Stimulated activated CD8-positive, alpha-beta memory T cell treated with anti-CD3 and anti-CD28 coated beads, Interleukin-12 subunit alpha, Interleukin-12 subunit beta, amount 100 ng/mL, for 1 hour (primary cell): ENCODE results near the gene PRRC1.
"Not testable (repeated sequence)": the region's sequence is repeated elsewhere in the genome, so short reads cannot be mapped to it uniquely, and the experiment has no call there.

Experiments used
- DNase-seq: peaks from one replicate; pipeline ENCODE4 v3.0.0-alpha.2; 2020; ENCODE audit warnings: low read depth

PRRC1 gene

DNA sequence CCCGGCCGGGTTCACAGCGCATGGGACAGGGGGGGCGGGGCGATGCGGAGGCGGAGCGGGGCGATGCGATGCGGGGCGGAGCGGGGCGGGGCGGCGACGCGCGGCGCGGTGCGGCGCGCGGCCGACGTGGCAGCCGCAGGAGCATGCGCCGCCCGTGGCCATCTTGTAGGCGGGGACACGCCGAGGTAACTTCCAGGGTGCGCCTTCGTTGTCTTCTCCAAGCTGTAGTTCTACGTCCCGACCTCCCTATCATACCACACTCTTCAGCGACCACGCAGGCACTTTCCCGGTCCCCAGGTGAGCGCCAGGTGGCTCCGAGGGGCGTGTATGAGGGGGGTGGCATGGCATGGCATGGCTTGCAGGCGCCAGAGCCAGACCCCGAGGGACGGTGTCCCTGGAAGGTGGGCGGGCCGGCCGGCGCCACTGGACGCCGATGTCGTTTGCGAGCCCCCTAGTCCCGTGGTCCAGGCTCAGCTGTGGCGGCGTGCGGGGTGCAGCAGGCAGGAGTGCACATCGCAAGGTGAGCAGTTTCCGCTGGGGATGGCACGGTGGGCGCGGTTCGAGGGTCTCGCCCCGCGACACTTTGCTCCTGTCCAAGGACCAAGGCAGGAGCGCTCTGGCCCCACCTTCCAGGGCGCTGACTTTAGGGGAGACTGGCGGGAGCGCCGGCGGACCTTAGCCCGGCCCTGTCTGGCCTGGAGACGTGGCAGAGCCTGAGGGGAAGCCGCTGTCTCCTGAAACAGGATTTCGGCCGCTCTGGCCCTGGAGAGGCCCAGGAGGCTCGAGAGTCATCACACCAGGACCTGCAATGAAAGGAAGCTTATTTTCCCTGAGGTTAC is at the start of gene PRRC1:
Gene PRRC1, plus strand, starts transcription at position 161 of the 839 bp plus-strand sequence. CDS start 5,840 bp downstream, outside the sequence.
- peak; percentile 62 for DNase-seq

DNA sequence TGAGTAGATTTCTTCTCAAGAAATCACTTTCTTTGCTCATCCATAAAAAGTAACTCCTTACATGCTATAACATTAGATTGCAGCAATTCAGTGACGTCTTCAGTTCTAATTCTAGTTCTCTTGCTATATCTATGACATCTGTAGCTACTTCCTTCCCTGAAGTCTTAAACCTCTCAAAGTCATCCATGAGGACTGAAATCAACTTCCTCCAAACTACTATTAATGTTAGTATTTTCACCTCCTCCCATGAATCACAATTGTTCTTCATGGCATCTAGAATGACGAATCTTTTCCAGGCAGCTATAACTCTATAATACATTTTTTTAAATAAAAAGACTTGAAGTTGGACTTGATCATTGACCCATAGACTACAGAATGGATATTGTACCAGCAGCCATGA is 46.2 kb upstream of the PRRC1 start:
- no peak for DNase-seq

DNA sequence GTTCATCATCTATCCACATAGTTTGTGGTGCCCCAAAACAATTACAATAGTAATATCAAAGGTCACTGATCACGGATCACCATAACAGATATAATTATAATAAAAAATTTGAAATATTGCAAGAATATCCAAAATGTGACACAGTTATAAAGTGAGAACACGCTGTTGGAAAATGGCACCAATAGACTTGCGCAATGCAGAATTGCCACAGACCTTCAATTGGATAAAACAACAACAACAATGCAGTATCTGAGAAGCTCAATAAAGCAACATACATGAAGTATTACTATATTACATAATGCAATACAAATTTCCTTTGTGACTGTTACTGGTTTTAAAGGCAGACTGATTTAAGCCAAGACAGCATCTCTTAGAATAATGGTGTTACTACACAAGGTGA is 44.7 kb upstream of the PRRC1 start:
- DNase-seq, result no peak

GRCh38 chr5:127486471-127486870 is 31.0 kb upstream of the PRRC1 start:
- no peak for DNase-seq

DNA sequence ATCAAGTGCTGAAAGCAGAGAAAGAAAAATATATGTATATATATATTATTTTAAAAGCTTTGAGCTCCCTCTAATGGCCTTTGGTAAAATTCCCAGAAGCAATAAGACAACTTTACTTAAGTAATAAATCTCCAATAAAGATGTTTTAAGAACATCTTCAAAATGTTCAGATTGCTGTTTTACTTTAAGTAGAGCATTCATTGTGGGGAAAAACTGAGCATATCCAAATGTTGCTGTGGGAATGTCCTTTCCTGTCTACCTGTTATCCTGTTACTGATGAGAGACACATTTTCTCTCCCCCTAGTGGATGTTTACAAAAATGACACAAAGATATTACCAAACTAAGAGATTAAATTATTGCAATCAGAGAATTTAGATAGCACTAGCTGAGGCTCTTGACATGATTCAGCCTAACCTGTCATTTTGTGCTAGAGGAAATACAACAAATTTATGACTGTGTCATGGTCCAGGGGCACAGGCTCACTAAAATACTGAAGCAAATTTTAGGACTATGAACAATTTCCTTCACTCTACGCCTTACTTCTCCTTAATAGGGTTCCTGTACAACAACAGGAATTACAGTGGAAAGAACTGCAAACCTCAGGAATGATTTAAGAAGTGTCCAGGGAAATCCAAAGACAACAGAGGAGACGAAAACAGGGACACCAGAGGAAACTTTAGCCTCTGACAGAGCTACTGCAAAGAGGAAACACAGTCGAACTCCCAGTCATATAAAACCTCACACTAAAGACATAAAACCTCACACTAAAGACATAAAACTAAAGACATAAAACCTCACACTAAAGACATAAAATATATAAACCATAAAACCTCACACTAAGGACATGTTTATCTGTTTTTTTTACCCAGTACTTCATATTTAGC is 24.3 kb upstream of the PRRC1 start:
- DNase-seq, result no peak

DNA sequence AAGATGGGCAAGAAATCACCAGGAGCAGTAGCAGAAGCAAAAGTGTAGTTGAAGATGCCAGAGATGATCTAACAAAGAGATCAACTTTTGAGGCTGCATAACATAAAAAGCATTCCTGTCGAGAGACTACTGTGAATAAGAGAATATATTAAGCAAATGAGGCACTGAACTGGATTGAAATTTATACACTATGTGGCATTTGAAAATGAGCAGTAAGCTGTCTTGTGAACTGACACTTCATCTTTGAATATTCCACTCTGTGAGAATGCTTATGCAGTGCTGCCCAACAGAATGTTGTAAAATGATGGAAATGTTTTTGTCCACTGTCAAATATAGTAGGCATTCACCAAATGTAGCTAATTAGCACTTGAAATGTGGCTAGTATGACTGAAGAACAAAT is 18.9 kb upstream of the PRRC1 start:
- DNase-seq, result no peak

DNA sequence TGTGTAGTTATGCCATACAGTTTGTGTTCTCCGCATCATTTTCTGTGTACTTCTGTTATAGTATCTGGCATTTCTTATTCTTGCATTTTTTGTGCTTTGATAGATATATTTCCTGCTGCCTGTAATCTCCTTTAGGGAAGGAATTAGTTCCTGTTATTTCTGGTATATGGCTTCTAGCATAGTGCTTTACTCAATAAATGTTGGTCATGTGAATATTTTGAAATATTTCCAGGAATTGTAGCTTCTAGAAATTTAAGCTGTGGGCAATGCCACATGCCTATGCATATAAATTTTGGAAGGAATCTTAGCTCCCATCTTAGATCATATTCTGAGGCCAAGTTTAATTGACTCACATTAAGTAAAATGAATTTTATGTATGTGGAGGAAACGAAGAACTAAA is 11.5 kb upstream of the PRRC1 start:
- no peak for DNase-seq

DNA sequence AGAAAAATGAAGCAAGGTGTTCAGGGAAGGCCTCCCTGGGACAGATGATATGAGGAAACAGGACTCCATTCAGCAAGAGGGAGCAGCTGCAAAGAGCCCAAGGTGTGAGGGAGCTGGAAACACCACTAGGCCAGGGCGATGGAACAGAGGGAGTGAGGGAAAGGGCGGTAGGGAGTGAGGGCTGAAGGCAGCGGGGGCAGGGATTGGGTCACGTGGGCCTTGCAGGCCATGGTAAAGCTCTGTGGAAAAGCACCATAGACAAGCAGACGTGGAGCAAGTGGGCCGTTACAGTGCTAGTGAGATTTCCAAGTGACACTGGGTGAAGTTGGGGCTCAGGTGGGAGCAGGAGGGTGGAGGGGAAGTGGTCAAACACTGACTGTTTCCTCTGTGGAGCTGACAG is 10.8 kb upstream of the PRRC1 start:
- DNase-seq, result no peak

DNA sequence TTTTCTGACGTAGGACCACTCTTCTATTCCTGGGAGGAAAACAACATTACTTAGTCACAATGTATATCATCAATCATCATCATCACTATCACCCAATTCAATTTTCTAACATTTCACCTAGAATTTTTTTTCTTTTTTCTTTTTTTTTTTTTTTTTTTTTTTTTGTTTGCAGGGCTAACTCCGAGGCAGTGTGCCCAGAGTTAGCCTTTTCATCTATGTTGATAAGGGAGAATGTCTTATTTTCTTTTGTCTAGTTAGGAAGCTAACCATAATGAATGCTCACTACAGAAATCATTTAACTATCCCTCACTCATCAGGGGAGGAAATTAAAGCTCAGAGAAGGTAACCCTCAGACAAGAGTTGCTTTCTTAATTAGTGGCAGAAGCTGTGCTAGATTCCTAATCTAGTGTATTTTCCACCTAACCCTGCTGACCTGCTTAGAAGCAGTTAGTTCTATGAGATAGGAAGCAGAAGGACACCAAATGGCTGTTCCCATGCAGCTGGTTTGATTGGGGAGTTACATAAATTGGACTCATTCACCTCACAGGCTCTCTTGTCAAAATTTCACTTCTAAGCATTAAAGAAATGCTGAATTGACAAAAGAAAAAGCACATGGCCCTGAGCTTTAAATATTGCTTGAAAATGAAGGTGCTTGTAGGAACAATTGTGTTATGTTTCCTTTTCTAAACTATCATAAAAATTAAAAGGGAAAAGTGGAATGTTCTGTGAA is 8.6 kb upstream of the PRRC1 start:
- DNase-seq, result no peak

- DNase-seq, result no peak
Measured at GRCh38 chr5:127513408-127513970, 4.0 kb upstream of the PRRC1 start.

DNA sequence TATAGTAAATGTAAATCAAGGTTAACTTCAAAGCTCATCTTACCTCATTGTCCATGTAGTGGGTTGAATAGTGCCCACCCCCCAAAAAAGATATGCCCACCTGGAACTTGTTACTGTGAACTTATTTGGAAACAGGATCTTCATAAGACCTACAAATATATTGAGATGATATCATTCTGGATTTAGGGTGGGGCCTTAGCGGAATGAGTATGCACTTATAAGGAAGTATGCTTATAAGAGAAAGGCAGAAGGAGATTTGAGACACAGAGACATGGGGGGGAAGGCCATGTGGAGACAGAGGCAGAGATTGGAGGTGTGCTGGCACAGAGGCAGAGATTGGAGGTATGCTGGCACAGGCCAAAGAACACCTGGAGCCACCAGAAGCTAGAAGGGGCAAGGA is 2.6 kb upstream of the PRRC1 start:
- DNase-seq, result no peak

- DNase-seq, result no peak
Measured at GRCh38 chr5:127515693-127516440, 1.6 kb upstream of the PRRC1 start.

GRCh38 chr5:127517110-127517479 is 345 bp upstream of the PRRC1 start:
- no peak for DNase-seq

- no peak for DNase-seq
Measured at GRCh38 chr5:127518319-127518621, 830 bp downstream of the PRRC1 start.

DNA sequence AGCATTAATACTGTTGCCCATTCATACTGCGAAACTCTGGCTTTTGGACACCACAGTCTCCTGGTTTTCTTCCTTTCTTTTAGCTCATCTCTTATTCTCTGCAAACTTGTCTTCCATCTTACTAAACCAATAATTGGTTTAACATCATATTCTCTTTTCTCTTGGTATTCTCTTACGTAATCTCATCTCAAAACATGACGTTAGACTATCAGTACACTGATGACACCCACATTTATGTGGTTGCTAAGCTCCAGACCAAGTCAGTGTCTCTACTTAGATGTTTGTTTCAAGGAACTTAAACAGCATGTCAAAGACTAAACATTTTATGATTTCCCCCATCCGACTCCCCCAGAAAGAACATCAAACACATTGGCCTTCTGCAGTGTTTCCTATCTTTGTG is 2.1 kb downstream of the PRRC1 start:
- no peak for DNase-seq

GRCh38 chr5:127521138-127521770 is 3.8 kb downstream of the PRRC1 start:
- no peak for DNase-seq

DNA sequence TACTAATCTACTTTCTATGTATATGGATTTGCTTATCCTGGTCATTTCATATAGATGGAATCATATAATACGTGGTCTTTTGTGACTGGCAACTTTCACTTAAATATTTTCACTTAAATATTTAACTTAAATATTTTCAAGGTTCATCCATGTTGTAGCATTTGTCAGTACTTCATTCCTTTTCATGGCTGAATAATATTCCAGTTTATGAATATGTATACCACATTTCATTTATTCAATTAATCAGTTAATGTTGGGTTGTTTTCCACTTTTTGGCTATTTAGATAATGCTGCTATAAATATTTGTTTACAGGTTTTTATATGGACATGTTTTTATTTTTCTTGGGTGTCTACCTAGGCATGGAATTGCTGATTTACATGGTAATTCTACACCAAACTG is 7.7 kb downstream of the PRRC1 start:
- no peak for DNase-seq

GRCh38 chr5:127529904-127530682 is 12.7 kb downstream of the PRRC1 start:
- no peak for DNase-seq

DNA sequence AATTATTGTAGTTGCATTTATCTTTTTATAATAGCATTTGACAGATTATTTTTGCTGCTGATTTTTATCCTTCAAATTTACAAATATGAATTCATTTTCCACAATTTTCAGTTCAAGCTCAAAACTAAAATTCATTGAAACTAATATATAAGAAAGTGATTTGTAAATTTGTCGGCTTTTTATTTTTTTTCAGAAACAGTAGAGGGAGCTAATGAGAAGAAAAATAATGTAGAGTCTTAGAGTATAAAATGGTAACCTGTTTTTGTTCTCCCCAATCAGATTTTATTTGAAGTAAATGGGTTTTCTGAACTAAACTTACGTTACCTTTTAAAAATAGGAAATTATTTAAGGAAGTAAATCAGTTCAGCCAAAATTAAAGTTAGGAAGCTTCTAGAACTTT is 19.2 kb downstream of the PRRC1 start:
- no peak for DNase-seq

GRCh38 chr5:127540553-127540952 is 23.1 kb downstream of the PRRC1 start:
- not testable (repeated sequence) for DNase-seq
